Activated T-cell treated with anti-CD3 and anti-CD28 coated beads, Interleukin-2, amount 50 U/mL, for 24 hours (primary cell): Measurements from ENCODE around the gene CCN2.

Experiments
- DNase-seq: peaks from one replicate; pipeline ENCODE4 v3.0.0-alpha.2; 2020
- H3K27ac Mint-ChIP-seq: 2 replicates; pipeline ENCODE4 v1.8.0; 2020; ENCODE audit warnings: mild to moderate bottlenecking, mixed read lengths
- H3K27me3 Mint-ChIP-seq: 2 replicates; pipeline ENCODE4 v1.8.0; 2020; ENCODE audit warnings: mixed read lengths
- H3K36me3 Mint-ChIP-seq: 2 replicates; pipeline ENCODE4 v1.8.0; 2020; ENCODE audit warnings: low read depth, mixed read lengths
- H3K4me1 Mint-ChIP-seq: 2 replicates; pipeline ENCODE4 v1.8.0; 2020; ENCODE audit warnings: low read depth, mixed read lengths
- H3K4me3 Mint-ChIP-seq: 2 replicates; pipeline ENCODE4 v1.8.0; 2020; ENCODE audit warnings: mild to moderate bottlenecking, moderate library complexity, mixed read lengths
- H3K9me3 Mint-ChIP-seq: 2 replicates; pipeline ENCODE4 v1.8.0; 2020; ENCODE audit warnings: mixed read lengths

The CCN2 gene

DNA sequence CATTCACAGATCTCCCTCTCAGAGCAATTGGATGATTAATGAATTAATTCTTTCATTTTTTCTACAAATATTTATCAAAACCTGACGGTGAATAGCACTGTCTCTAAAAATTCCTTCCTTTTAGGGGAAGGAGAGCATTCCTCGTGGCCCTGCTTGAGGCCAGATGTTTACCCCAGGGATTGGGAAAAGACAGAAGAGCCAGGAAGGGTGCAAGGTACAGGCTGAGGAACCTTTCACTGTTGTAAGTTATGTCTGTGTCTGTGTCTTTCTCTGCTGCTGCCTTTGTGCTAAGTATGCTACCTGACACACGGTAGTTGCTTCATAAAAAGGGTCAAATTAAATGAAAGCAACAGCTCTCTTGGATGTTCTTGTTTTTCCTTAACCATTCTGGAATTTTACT lies 27.4 kb upstream of the CCN2 start:
- Mint-ChIP-seq H3K27ac (no peak overlapping the region), H3K9me3 (no peaks in the 10 kb centered on the region), H3K36me3 (no peaks in the 10 kb centered on the region), H3K4me1 (no peaks in the 10 kb centered on the region), H3K27me3 (peaks cover 6% of the 10 kb centered on the region), H3K4me3 (no peak overlapping the region)
- no peak for DNase-seq

DNA sequence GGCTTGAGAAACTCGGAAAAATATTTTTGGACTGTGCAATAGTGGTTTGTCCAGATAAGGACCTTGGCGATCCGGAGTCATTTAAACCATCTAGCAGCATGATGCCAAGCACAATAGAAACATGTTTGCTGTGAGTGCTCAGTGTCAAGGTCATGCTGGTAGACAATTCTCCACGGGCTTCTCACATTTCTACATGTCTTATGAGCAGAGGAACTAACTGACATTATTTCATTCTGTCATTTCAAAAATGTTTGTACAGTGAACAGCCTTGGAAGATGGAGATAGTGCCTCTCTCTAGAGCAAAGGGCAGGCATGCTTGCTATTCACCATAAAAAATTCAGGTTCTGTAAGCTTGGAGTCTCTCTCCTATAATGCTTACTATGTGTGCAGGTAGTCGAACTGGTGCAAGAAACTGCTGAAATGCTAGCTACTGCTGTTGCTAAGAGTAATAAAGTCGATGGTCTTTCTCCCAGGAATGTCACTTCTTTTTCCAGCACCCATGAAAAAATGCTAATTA lies 25.4 kb upstream of the CCN2 start:
- H3K4me3 Mint-ChIP-seq: no peak overlapping the region
- H3K36me3 Mint-ChIP-seq: no peaks in the 10 kb centered on the region
- no peak overlapping the region for H3K27ac Mint-ChIP-seq
- no peaks in the 10 kb centered on the region for H3K9me3 Mint-ChIP-seq
- no peaks in the 10 kb centered on the region for H3K4me1 Mint-ChIP-seq
- peaks cover 9% of the 10 kb centered on the region for H3K27me3 Mint-ChIP-seq
- no peak for DNase-seq

DNA sequence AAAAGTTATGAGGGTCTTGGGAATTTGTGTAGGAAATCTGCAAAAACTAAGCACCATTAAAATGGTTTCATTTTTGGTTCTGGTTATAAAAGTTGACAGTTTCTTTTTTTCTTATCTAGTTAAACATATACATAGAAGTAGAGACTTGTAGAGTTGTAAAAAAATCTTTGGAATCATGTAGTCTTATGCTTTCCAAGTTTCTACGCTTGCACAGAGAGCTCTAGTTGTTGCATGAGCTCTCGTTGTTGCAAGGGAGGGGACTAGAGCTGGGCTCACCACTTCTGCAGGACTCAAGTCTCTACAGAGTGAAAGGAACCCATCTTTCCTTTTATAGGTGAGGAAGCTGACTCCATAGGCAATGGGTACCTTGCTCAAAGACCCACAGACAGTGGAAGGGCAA lies 21.6 kb upstream of the CCN2 start:
- no peaks in the 10 kb centered on the region for H3K9me3 Mint-ChIP-seq
- H3K27me3 Mint-ChIP-seq: peaks cover 22% of the 10 kb centered on the region
- no peaks in the 10 kb centered on the region for H3K36me3 Mint-ChIP-seq
- no peak overlapping the region for H3K4me3 Mint-ChIP-seq
- no peak overlapping the region for H3K27ac Mint-ChIP-seq
- no peaks in the 10 kb centered on the region for H3K4me1 Mint-ChIP-seq
- no peak for DNase-seq

DNA sequence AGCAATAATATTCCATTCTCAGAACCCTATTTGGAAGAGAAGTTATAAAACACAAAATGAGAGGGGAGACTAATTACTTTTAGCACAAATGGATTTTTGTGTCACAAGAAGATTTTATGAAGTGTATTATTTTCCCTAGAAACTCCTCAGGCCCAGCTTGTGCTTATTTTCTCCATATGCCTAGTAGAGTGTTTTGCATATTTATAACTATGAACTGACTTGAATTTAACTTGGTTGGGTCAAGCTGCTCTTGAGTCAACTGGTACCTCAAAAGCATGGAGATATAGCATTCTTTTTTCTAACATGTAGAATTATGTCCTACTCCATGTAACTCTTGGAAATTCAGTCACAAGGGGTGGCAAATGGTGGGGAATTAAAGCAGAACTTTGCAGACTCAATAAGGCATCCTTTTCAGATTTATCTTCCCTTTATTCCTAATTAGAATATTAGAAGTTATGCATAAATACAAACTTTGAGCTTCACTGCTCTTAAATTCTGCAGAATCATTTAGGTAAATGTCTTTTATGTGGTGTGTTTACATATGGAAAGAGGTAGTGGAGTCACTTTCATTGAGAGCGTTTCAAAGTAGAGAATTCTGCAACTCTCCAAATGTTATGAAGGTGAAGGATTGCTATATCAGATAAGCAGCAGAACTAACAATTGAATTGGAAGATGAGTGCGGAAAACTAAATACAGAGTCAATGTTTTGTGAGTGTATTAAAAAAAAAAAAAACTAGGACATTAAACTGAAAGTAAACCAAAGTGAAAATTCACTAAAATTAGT lies 19.1 kb upstream of the CCN2 start:
- H3K4me1 Mint-ChIP-seq: no peaks in the 10 kb centered on the region
- H3K4me3 Mint-ChIP-seq: no peak overlapping the region
- no peaks in the 10 kb centered on the region for H3K9me3 Mint-ChIP-seq
- H3K27ac Mint-ChIP-seq: no peak overlapping the region
- H3K36me3 Mint-ChIP-seq: no peaks in the 10 kb centered on the region
- no peak for DNase-seq
- H3K27me3 Mint-ChIP-seq: peaks cover 25% of the 10 kb centered on the region

DNA sequence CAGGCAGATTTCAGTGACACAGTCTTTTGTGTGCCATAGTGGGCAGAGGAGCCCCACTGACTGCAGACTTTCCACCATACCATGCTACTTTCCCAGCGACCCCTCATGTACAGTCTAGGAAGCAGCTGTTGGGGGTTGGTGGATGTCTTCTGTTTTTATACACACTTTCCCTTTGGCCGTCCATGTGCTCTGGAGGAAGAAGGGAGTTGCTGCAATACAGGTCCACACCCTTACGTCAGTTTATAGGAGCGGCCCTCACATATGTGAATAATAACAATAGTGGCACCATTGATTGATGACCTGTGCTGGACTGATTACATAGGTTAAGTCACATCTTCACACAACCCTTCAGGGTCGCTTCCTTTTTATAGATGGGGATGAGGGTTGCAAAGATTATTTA lies 17.5 kb upstream of the CCN2 start:
- Mint-ChIP-seq H3K9me3 (no peaks in the 10 kb centered on the region), H3K36me3 (no peaks in the 10 kb centered on the region), H3K4me1 (no peaks in the 10 kb centered on the region), H3K4me3 (no peak overlapping the region), H3K27ac (no peak overlapping the region), H3K27me3 (peaks cover 20% of the 10 kb centered on the region)
- DNase-seq: no peak

DNA sequence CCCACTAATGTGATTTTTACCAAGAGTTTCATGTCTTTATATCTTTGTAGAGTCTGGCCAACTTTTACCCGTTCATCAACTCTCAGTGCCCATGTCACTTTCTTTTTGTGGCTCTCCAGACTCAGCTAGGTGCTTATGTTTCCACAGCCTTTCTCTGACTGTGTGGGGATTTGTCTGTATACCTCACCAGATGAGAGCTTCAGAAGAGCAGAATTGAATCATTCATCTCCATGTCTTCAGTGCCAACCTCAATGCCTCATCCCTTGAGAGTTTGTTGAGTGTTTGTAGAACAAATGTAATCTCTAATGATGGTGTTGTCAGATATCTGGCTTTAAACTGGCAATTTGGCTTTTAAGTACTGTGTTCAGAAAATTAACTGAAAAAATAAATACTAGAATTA lies 16.8 kb upstream of the CCN2 start:
- peaks cover 16% of the 10 kb centered on the region for H3K27me3 Mint-ChIP-seq
- H3K4me3 Mint-ChIP-seq: no peak overlapping the region
- H3K4me1 Mint-ChIP-seq: no peaks in the 10 kb centered on the region
- no peaks in the 10 kb centered on the region for H3K9me3 Mint-ChIP-seq
- H3K36me3 Mint-ChIP-seq: no peaks in the 10 kb centered on the region
- no peak overlapping the region for H3K27ac Mint-ChIP-seq
- no peak for DNase-seq

DNA sequence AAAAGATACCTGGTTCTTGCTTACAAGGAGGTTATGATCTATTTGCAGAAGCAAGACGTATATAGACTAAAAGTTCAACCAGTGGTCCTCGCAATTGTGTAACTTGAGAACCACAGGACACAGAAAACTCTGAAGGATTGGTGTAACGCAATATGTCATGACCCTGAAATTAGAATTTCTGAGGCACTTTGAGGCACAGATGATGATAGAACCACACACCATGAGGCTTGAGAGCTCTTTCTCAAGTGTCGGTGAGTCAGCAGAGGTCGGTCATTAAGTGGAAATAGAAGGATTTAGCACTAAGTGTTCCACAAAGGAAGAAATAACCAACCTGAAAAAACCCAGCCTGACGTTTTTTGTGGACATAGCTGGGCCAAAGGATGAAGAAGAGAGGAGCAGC lies 15.3 kb upstream of the CCN2 start:
- DNase-seq: no peak
- no peak overlapping the region for H3K4me3 Mint-ChIP-seq
- no peak overlapping the region for H3K27ac Mint-ChIP-seq
- H3K4me1 Mint-ChIP-seq: no peaks in the 10 kb centered on the region
- H3K27me3 Mint-ChIP-seq: peaks cover 16% of the 10 kb centered on the region
- H3K36me3 Mint-ChIP-seq: no peaks in the 10 kb centered on the region
- H3K9me3 Mint-ChIP-seq: no peaks in the 10 kb centered on the region

DNA sequence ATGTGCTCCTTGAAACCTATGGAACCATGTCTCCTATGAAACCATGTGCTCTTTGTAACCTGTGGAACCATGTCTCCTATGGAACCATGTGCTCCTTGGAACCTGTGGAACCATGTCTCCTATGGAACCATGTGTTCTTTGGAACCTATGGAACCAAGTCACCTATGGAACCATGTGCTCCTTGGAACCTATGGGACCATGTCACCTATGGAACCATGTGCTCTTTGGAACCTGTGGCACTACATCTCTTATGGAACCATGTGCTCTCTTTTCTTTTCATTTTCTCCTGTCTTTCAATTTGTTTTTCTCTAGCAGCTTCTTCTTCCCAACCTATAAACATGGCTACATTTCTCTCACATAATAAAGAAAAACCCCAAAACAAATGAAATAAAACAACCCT lies 11.9 kb upstream of the CCN2 start:
- Mint-ChIP-seq H3K9me3 (no peaks in the 10 kb centered on the region), H3K27ac (no peak overlapping the region), H3K27me3 (peaks cover 12% of the 10 kb centered on the region), H3K36me3 (no peaks in the 10 kb centered on the region), H3K4me1 (no peaks in the 10 kb centered on the region), H3K4me3 (no peak overlapping the region)
- DNase-seq: no peak

DNA sequence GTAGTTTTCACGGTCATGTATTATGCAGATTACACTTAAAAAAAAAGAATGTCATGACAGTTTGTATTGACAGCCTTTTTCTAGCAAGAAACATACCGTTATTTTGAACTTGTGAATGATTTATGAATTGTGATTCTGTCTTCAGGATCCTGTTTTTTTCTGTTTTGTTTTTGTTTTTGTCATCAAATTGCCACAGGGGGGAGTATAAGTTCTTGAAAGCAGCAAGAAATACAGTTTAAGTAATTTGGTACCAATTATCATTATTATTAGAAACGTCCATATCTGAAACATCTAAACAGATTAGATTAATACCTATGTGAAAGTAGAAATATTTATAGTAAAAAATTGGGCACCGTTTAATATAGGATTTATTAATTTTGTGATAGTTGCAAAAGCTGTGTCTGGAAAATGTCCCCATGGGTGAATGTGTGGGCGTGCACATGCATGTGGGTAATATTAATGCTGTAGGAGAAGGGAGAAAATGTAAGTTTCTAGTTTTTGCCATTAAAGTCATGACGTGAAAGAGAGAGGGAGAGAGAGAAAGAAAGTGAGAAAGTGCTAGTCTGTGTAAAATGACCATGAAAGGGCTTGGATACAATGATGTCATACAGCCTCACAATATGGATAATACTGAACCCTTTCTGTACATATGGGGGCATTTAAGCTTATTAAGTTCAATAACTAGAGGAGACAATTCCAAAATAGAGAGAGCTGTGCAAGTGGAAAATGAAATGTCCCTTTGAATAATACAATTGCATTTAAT lies 9.4 kb upstream of the CCN2 start:
- H3K27ac Mint-ChIP-seq: no peak overlapping the region
- no peaks in the 10 kb centered on the region for H3K36me3 Mint-ChIP-seq
- no peaks in the 10 kb centered on the region for H3K4me1 Mint-ChIP-seq
- H3K9me3 Mint-ChIP-seq: no peaks in the 10 kb centered on the region
- H3K4me3 Mint-ChIP-seq: no peak overlapping the region
- H3K27me3 Mint-ChIP-seq: peaks cover 11% of the 10 kb centered on the region
- DNase-seq: no peak

DNA sequence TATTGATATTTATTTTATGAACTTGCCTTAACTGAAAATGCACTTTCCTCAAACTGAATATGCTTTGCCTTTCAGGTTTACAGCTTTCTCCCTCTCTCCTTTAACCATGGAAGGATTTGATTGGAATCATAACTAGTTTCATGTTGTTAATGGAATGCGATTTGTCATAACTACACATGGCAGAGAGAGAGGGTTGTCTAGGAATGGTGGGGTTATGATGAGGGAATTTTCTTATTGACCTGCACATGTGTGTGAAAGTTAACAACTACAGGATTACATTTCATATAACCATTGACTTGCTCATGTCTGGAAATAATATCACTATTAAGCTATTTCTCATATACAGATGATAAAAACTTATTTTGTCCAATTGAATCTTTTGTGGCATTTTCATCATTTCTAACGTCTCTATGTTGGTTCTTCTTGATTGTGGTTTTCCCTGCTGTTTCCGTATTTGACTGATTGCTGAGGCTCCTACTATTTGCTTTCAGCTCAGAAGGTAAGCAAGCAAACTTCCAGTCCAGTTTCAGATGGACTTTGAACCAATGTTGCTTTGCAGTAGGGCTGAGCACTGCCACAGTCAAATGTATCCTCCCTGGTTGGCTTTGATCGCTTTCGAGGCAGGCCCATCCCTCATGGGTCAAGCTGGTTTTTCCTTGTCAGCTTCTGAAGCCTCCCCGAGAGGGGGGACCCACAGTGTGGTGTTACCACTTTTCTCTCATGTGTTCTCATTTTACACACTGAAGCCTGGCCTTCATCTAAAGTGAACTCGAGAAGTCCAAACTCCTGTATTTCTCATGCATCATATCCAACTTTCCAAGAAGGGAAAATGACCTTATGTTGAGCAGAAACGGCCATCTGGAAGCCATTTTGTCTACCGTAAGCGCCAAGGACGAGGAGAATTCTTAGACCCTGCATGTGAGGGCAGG lies 7.6 kb upstream of the CCN2 start:
- H3K4me1 Mint-ChIP-seq: no peaks in the 10 kb centered on the region
- H3K36me3 Mint-ChIP-seq: no peaks in the 10 kb centered on the region
- H3K27ac Mint-ChIP-seq: no peak overlapping the region

DNA sequence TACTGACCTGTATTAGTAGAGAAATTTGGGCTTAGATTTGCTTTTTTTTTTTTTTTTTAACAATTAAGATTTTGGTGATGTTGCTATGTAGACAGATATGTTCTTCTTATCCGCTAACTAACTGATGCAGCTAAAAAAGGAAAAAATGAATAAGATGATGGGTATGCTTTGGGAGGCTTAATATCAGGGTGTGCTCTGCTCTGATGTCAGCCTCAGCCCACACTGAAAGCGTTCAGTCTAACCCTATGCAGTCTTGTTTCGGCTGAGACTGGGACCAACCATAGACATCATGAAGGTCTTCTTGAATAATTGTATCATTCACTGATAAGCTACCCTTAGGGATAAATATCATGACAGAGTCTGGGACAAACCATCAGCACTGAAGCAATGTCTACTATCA lies 6.9 kb upstream of the CCN2 start:
- Mint-ChIP-seq H3K9me3 (no peaks in the 10 kb centered on the region), H3K27me3 (peaks cover 33% of the 10 kb centered on the region), H3K4me1 (no peaks in the 10 kb centered on the region), H3K27ac (no peak overlapping the region), H3K4me3 (no peak overlapping the region), H3K36me3 (no peaks in the 10 kb centered on the region)
- DNase-seq: no peak

More for the DNA sequence above, 7.6 kb upstream of the CCN2 start:
- Mint-ChIP-seq H3K27me3 (peaks cover 28% of the 10 kb centered on the region), H3K9me3 (no peaks in the 10 kb centered on the region), H3K4me3 (no peak overlapping the region)
- no peak for DNase-seq

DNA sequence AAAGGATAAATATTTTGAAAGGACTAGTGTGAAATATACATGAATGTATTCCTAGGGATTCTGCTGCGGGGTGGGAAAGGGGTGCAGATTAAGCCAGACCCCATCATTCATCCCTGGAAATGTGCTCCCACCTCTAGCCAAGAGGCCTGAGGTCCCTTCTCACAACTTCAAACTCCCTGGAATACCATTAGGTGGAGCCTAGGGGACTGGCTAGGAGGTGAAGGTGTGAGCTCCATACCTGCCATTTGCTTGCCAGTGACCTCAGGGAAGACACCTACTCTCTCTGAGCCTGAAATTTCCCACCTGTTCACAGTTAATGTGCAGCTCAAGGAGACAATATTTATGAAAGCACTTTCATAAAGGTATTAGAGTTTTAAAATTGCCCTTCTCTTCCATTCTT lies 4.7 kb upstream of the CCN2 start:
- Mint-ChIP-seq H3K27me3 (peaks cover 54% of the 10 kb centered on the region), H3K27ac (no peak overlapping the region), H3K4me3 (no peak overlapping the region), H3K9me3 (no peaks in the 10 kb centered on the region), H3K4me1 (peaks cover 6% of the 10 kb centered on the region), H3K36me3 (no peaks in the 10 kb centered on the region)
- DNase-seq: no peak

DNA sequence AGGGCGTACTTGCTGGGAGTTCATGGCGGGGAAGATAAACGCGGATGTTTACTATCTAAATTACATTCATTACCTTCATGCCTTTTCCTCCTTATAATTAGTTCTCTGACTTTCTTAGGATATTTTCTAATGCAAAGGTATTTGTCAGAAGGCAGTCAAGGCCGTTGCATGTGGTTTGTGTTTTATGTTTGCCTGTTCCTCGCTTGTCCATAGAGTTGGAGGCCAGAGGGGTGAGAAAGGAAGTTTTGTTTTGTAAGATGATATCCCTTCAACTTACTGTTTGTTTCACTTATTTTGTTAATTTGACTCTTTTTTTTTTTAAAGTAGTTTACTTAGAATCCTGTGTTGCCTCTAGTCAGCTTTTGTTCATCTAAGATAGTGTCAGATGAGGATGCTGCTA lies 4.0 kb upstream of the CCN2 start:
- H3K27ac Mint-ChIP-seq: no peak overlapping the region
- DNase-seq: no peak
- peaks cover 9% of the 10 kb centered on the region for H3K4me1 Mint-ChIP-seq
- peaks cover 59% of the 10 kb centered on the region for H3K27me3 Mint-ChIP-seq
- no peak overlapping the region for H3K4me3 Mint-ChIP-seq
- H3K36me3 Mint-ChIP-seq: no peaks in the 10 kb centered on the region
- H3K9me3 Mint-ChIP-seq: no peaks in the 10 kb centered on the region

DNA sequence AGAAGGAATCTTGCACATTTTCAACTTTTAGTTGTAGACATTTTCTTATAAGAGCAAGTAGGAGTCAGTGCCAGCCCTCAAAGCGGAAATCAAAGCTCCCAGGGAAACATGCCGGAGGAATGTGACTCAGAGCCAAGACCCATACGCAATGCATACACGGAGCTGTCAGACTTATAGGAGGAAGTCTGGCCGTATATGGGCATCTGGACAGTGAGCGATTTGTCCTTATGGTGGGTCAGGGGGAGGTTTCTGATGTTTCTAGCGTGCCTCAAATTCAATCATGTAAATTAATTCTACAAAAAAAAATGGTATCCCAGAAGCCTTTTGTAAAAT lies 3.6 kb upstream of the CCN2 start:
- H3K27me3 Mint-ChIP-seq: peaks cover 63% of the 10 kb centered on the region
- no peak for DNase-seq
- H3K4me3 Mint-ChIP-seq: no peak overlapping the region
- H3K27ac Mint-ChIP-seq: no peak overlapping the region
- no peaks in the 10 kb centered on the region for H3K36me3 Mint-ChIP-seq
- no peaks in the 10 kb centered on the region for H3K9me3 Mint-ChIP-seq
- peaks cover 13% of the 10 kb centered on the region for H3K4me1 Mint-ChIP-seq
